Activated CD4-positive, alpha-beta T cell treated with anti-CD3 and anti-CD28 coated beads, Interleukin-2, Interleukin-6, amounts not matched to agents 100 ng/mL and 50 ng/mL, durations not matched to agents 16 hours and 8 hours (primary cell): ENCODE measurements around the gene PPP1R7.

Experiments used
- DNase-seq: peaks from one replicate; pipeline ENCODE4 v3.0.0-alpha.2; 2020

Gene PPP1R7

DNA sequence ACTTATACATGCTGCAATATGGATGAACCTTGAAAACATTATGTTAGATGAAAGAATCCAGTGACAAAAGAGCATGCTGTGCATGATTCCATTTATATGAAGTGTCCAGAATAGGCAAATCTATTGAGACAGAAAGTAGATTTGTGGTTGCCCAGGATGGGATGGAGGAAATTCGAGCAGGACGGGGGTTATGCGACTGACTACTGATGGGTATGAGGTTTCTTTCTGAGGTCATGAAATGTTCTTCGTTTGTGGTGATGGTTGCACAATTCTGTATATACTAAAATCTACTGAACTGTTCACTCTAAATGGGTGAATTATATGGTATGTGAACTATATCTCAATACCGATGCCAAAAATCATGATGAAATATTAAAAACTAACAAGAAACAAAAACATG, 29.3 kb upstream of the PPP1R7 start:
- no peak for DNase-seq

DNA sequence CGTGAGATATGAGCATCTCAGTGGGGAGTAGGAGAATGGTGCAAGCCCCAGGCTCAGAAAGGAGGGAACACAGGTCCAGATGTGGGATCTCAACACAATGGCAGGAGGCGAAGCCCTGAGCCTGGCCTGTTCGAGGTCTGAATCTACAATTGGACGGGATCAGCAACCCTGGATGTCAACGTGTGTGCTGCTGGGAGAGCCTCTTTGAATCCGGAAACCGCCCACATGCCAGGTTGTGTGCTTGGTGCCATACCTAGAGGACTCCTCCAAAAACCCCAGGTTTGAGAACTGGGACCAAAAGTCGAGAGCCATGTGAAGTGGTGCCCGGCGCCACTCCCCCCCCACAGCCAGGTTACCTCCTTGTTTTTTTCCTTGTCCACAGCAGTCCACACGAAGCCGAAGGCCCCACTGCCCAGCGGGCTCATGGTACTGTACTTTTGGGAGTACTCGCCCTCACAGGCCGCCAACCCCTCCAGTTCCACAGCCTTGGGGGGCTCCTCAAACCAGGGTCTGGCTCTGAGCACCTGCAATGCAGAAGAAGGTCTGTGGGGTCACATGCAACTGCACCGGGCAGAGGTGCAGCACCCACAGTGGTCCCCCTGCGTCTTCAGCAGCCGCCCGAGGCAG, 27.8 kb upstream of the PPP1R7 start:
- no peak for DNase-seq

DNA sequence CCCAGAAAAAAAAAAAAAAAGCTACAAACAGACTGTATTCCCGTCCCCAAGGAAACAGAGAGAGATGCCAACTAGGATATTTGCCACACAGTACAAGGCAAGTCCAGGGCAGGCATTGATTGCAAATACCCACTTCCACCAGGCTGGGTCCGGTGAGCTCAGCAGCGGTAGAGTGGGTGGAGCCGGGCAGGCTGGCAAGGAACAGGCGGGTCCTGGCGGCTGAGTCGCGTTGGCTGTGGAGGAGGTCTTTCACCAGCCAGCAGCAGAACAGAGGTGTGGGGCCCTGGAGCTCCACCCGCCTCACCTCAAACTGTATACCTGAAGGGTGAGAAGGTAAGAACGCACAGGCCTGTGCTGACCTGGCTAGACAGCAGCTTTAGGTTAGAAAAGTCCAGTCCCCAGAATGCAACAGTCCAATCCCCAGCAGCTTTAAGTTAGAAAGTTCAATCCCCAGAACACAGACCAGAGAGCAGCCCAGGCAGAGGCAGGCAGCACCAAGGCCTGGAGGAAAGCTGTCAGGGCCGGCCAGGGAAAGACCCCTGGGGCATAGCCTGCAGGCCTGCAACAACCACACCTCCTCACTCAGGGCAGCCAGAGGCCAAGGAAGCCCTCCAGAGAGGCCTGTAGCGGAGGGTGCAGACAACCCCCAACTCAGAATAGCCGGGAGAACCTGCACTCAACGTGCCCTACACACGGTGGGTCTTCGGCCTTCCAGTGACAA, 26.3 kb upstream of the PPP1R7 start:
- DNase-seq, result peak; percentile 42

DNA sequence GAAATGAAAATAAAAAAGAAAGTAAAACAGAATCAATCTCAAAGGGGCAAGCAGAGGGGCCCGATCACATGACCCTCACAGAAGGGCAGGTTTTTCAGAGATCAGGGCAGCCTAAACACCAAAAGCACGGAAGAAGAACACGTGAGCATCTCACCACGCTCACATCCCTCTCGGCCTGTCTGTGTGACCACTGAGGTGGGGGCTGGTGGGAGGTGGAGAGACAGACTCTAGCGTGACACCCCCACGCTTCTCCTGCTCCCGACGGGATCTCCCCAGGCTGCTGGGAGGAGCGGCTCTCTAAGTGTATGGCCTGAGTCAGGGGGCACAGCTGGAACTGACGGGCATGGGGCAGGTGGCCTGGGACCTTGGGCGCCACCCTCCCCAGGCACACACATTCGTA, 24.6 kb upstream of the PPP1R7 start:
- DNase-seq, result no peak

DNA sequence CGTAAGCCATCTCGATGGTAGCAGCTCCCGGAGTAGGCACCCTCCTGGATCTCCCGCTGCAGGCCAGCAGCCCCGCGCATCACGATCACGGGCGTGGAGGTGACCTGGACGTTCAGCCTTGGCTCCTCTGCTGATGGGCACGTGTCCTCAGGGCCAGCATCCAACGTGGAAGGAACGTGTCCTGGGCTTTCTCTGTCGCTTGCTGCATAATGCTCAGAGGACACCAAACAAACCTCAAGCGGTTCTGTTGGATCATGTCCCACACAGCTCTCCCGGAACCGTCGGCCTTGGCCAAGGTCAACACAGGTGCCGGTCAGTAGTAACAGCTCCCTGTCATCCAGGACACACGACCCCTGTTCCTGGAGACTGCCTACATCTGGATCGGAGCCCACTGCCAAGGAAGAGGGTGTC, 24.1 kb upstream of the PPP1R7 start:
- no peak for DNase-seq

DNA sequence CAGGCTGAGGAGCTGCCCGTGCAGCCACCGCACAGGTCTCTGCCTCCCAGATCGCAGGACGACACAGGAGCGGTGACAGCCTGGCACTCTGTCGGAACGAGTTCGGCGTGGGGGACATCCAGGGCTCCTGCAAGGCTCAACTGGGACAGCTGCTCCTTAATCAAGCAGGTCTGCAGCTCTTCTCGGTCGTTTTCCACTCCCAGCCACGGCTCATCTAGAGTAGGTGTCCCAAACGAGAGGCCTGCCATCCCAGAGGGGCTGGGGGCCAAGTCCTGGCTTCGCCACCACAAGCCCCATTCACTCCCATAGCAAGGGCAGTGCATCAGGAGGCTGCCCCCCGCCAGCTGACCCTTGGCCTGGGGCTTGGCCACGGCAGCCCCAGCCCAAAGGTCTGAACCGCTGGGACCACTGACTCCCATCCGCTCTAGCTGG, 23.5 kb upstream of the PPP1R7 start:
- DNase-seq, result no peak

DNA sequence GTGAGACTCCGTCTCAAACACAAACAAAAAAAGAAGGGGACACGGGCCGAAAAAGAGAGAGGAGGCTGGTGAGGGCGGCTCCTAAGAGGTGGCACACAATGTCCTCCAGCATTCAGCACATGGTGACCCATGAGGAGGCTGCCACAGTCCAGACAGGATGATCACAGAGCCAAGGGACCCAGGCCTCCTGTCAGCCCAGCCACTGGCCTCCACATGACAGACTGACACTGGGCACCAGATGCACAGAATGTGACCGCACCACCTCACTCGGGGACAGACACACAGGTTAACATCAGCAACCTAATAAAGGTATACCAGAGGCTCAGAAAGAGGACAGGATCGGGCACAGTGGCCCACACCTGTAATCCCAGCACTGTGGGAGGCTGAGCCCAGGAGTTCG, 22.0 kb upstream of the PPP1R7 start:
- no peak for DNase-seq

DNA sequence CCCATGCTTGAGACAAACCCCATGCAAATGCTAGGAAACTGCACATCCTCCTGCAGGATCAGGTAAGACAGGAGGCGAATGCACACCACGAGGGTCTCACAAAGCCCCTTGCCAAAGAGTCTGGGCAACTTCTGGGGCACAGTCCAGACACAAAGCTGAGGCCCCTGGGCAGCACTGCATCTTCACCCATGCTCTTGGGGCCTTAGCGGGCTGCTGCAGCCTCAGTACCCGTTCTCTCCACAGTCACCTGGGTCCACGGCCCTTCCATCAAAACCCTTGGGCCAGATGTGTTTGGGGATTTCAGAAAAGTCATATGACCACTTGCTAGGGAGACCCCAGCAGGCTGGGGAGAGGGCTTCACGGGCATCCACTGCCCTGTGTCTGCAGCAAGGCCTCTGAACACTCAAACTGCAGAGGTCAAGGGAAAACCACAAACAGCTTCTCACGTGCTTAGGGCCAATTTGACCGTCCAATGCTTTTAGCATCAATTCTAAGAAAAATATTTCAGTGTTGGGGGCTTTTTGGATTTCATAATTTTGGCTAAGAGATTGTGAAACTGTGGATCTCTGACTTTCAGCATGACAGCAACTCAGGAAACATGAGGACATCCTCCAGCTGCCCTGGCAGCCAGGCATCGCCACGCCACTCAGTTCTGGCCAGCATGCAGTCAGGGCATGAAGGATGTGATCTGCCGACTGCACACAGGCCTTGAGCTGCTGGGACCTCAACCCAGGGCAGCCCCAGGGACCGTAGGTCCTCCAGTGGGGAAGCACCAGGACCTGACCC, 21.0 kb upstream of the PPP1R7 start:
- DNase-seq, result no peak

DNA sequence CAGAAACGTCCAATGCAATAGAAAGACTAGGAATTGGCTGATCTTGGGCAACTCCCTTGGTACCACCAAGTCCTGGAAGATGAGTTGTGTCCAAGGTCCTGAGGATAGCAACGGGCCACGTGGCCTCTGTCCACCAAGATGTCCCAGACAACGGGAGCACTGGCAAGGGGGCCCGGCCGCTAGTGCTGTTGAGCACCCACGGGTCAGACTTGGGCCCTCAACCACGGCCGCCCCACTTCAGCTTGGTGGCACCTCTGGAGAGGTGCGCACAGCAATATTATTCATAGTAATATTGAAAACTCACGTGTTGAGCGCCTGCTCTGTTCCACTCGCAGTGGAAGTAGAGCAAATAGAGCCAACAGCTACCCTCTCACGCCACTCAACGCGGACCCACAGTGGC, 20.0 kb upstream of the PPP1R7 start:
- no peak for DNase-seq

DNA sequence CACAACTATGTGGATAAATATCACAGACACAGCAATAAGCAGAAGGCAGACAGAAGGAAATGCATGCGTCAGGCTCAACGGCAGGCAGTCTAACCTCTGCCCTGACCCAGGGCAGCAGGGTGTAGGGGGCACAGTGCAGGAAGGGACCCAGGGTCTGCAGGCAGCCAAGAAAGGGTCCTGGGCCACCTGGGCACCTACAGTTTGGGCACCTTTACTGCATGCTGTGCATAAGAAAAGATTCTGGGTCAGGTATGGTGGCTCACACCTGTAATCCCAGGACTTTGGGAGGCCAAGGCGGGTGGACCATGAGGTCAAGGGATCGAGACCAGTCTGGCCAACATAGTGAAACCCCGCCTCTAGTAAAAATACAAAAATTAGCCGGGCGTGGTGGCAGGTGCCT, 18.7 kb upstream of the PPP1R7 start:
- DNase-seq, result no peak

DNA sequence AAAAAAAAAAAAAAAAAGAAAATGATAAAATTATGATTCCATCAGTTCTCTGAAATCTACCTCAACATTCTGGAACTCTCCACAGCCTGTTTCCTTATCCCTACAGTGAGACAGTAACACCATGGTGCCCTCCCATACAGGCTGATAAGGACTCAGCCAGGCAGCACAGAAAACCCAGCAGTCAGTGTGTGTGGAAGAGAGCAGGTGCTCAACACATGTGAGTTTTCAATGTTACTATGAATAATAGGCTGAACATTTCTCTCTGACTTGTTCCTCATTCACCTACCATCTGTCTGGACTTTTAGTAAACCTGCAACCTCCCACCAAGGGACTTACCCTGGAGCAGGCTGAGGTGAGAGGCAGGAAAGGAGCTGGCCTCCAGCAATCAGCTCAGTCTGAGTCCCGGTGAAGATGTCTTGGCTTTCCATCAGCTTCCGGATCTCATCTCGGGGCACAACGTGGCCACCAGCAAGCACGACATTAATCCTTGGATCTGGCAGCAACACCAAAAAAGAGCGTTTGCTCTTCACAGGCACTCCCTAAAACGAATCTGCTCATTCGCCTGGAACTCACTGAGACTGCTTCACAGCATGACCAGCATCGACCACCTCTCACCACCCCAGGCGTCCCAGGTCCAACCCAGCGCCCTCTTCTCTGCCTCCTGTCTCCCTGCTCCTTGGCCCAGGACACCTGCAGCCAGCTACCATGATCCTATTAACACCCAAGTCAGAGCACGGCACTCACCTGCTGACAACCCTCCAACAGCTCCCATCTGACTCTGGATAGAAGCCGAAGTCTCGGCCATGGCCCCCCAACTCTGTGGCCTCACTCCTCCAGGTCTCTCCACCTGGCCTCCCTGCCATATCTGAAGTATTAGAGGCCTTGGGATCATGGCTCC, 17.5 kb upstream of the PPP1R7 start:
- DNase-seq, result no peak

DNA sequence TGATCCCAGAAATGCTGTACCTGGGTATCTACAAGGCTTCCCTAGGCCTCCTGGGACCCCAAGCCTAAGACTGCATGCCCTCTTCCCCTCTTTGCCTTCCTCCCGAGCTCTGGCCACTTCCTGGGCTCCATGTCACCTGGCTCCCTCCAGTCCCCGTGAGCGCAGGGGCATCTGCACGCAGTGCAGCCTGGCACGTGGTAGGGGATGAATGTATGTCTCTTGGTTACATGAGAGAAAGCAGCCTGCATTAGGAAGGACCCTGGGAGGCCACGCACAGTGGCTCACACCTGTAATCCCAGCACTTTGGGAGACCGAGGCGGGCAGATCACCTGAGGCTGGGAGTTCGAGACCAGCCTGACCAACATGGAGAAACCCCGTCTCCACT, 16.8 kb upstream of the PPP1R7 start:
- no peak for DNase-seq

DNA sequence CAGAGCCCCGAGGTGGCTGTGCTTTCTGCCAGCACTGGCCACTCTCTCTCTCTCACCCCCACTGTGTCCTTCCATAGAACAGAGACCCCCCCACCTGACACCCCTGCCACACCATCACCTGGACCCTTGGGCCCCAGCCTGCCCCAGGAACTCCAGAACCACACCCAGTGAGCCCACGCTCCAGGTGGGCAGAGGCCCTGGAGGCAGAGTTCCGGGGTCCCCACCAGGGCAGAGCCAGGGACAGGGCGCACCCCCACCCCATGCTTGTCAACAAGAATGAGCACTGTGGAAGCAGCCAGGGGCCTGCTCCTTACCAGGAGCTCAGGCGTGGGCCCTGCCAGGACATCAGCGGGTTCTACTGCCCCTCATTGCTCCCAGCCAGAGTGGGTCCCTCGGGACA, 15.6 kb upstream of the PPP1R7 start:
- no peak for DNase-seq

DNA sequence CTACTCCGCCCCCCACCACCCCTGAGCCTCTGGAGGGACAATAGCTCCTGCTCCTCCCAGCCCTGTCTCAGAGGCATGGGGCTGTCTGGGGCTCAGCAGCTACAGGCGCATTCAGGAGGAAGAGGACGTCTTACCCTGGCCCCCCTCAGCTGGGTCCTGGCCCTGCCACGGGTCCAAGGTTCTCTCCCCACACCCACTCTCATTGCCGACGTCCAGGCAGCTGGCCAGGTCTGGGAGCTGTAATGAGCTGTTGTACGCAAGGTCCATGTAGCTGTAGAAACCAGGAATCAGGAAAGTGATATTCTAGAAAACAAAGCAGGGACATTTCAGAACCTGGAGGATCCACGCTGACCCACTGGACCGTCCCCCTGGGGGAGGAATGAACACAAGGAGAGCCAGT, 14.5 kb upstream of the PPP1R7 start:
- DNase-seq, result no peak

DNA sequence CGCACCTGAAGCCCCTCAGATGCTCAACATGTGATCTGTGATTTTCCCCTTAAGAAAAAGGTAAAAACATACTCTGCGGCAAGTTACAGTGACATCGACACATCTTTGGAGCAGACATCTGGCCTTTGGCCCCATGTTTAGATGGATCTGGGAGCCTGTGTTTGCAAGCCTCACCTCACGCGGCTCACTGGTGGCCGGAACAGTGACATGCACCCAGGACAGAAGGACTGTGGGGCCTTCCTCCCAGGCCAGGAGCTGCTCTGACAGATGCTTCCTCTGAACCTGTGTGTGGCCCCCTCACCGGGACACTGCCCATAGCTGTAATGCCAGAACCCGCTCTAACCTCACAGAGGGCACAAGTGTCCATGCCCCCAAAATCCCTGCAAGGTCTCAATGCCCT, 14.1 kb upstream of the PPP1R7 start:
- DNase-seq, result no peak

DNA sequence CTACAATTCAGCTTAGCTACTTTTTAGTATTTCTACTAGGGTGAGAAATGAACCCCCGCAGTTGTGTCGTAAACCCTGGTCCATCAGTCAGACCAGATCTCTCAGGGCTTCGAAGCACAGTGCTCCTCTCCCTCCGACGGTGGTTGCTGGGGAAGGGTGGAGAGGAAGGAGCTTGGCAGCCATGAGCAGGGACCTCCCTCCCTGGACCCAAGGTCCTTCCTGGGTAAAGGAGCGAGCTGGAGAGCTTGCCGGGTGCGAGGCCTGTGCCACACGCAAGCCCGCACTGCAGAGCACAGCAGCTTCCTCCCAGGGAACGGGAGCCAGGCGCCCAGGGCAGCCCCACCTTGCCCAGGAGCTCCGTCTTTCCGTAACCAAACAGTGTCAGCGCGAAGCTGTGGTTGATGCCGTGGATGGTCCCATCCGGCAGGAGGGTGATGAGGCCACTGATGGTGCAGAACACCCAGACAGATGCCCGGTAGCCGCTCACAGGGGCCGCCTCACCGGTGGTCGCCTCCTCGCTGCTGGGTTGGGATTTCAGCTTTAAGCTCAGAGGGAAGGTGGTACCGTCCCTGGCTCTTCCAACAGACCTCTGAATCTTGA, 13.5 kb upstream of the PPP1R7 start:
- DNase-seq, result no peak

DNA sequence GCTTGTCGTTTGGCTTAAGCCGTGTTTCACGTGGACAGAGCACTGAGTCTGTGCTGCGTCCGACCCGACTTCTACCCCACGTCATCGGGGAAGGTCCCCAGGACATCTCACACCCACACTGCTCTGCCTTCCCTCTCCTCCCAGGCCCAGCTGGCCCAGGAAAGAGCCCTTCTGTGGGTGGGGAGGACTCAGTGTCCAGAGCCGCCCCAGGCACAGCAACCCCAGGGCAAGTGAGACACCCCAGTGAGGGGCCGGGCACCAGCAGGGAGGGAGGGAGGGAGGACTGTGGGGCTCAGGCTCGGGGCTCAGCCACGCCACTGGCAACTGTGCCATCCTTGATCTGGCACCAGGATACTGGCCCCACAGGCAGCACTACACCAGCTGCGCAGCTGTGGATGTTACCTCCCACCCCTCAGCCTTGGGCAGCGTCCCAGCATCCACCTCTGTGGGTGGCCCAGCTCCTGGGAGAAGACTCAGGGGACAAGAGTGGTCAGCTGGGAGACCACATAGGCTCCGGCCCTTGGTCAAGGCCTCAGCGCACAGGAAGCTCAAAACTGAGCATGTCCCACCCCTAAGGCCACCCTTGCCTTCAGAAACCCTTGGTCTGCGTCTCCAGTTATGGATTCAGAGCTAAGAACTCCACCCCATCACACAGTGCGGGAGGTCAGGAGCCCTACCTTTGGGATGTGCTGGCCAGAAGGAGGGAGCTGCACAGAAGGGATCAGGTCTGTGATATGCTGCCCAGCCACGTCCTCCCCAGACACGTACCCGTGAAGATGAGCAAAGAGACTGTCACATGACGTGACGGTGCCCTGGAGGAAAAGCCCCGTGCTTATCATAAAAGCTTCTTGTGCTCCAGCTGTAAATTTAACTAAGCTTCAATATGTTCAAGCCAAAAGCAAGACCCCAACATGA, 12.7 kb upstream of the PPP1R7 start:
- no peak for DNase-seq

DNA sequence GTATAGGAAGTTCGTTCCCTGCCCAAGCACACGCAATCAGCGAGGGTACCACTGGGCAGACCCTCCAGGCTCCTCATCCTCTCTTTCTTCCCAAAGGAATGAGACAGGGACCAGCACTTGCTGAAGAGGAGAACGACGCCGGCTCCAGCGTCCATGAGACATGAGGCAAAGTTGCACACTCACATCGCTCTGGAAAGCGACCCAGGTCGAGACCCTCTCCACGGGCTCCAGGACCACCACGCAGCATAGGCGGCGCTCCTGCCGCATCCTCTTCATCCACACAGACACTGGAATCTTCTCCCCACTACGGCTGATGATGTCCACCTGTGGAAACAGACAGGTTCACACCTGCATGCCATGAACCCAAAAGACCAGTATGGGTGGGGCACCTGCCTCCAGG, 11.8 kb upstream of the PPP1R7 start:
- DNase-seq, result no peak

DNA sequence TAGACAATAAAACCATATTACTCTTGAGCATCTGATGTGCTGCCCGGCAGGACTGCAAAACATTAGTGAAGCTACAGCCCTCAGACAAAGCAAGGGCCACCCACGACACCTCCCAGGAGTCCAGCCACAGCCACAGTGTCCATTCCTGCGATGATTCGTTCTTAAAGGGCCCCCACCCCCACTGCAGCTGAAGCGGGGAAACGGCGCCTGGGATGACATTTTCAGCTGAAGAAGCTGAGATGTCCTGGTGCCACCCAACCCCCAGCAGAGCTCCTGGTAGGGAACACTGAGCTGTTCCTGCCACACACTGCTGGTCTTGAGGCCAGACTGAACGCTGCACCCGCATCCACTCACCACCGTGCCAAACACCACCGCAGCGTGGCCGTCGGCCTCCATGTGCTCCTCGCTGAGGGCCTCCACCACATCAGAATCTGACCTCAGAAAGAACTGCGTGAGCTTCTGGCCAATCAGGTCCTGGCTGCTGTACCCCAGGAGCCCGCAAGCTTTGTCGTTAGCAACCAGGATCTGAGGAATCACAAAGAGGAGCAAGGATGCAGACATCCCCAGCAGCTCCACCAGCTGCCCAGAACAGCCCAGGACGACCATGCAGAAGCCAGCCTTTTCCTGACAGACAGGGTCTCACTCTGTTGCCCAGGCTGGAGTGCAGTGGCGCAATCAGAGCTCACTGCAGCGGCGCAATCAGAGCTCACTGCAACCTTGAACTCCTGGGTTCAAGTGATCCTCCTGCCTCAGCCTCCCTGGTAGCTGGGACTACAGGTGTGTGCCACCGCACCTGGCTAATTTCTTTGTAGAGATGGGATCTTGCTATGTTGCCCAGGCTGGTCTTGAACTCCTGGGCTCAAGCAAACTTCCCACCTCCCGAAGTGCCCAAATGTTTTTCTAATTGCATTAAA, 10.5 kb upstream of the PPP1R7 start:
- no peak for DNase-seq

DNA sequence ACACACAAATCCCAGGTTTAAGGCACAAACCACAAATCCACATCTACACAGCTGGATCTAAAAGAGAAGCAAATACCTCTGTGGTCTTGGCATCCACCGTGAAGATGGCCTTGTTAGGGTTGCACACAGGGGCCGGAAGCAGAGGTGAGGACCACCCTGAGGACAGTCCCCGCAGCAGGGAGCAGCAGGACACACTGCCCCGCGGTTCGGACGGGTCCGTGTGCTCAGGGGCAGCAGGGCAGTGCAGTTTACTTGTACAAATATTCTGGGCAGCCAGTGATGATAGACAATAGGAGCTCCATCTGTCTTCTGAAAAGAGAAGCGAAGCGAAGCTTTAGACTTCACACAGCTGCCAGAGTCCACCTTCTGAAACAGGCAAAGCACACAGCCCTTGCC, 9.8 kb upstream of the PPP1R7 start:
- DNase-seq, result no peak
